ENCODE data around the gene ZCCHC17. TPM values are rescaled to one million over a fixed set of nuclear protein-coding genes. Genes with fewer than 3 reads are reported as not detected.

Gene ZCCHC17
- total and polyA plus RNA-seq, 2 donors (not counting 1 experiment from before 2014, with no cell fraction given), result 14.1 to 20.3 TPM

DNA sequence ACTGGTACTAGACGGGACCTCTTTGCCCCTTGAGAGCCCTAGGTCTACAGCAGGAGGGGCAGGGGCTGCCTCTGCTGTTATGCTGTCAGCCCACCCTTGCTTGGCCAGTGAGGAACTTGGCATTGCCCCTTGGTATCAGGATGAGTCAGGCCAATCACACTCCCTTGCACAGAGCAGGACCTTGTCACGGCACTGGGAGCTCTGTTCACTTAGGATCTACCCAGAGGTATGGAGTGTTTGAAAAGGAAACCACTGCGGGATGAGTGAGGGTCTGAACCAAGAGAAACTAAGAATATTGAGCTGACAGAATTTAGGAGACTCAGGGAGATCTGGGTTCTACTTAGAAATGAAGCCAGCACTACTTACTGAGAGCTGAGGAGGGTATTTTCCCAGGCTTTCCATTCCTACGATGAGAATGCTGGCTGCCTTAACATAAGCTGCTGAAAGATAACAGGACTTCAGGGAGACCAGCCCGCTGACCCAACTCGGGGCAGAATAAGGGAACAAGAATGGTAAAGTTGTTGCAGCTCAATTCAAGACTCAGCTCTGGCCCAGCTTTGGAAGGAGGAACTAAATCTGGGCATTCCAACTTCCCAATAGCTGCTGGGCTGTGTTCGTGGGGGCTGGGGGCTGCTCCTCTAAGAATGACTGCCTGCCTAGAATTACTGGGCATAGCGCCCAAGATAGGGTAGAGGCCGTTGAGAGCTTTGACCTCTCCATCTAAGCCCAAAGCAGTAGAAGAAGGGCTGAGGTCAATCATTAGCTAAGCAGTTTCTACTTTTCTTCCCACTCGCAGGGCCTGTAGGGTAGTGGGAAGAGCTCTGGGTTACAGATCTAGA lies 74.5 kb downstream of the ZCCHC17 start:
- H3K4me3 Mint-ChIP-seq, result no peak overlapping the region
- CTCF ChIA-PET, result no interaction called here
- intact Hi-C loops (cut with micrococcal nuclease), result no loop called here

More for the DNA sequence above, 74.5 kb downstream of the ZCCHC17 start:
- Mint-ChIP-seq H3K4me1 (peaks cover 18% of the 10 kb centered on the region), H3K27ac (no peak overlapping the region), H3K27me3 (peaks cover 8% of the 10 kb centered on the region), H3K9me3 (ENCODE audit: insufficient read depth) (no peaks in the 10 kb centered on the region)
- Histone ChIP-seq H2AFZ (ENCODE audit: insufficient read depth, low read depth, low read length, poor library complexity, severe bottlenecking) (no peak overlapping the region), H3K9me3 (ENCODE audit: control extremely low read depth in 1 of 3, control insufficient read depth in 2 of 3, insufficient read depth in 1 of 3, low read length in 2 of 3) (no peaks in the 10 kb centered on the region), H3K27me3 (replicated peaks in 1 of 4; ENCODE audit: control extremely low read depth in 1 of 4, control insufficient read depth in 3 of 4, insufficient read depth in 4 of 4, low read length in 3 of 4) (peaks cover 0 to 13% (median 2%) of the 10 kb centered on the region in 4 experiments), H3K79me2 (ENCODE audit: control insufficient read depth, insufficient read depth, low read length) (no peaks in the 10 kb centered on the region), H3K4me2 (replicated peaks; ENCODE audit: low read depth, low read length, poor library complexity, severe bottlenecking) (no peak overlapping the region), H3K4me1 (ENCODE audit: control insufficient read depth in 2 of 2, insufficient read depth in 2 of 2, low read length in 2 of 2) (peaks cover 8 to 17% of the 10 kb centered on the region in 2 donors), H4K20me1 (ENCODE audit: control insufficient read depth, insufficient read depth, low read length, poor library complexity, severe bottlenecking) (no peaks in the 10 kb centered on the region), H3K9ac (ENCODE audit: low read length) (no peak overlapping the region), H3K4me3 (ENCODE audit: control extremely low read depth in 1 of 5, extremely low read depth in 1 of 5, insufficient read depth in 1 of 5, low read depth in 2 of 5, low read length in 4 of 5) (no peak overlapping the region), H3K36me3 (replicated peaks in 1 of 2; ENCODE audit: control extremely low read depth in 1 of 2, control insufficient read depth in 1 of 2, extremely low read depth in 1 of 2, insufficient read depth in 2 of 2, low read length in 1 of 2) (peaks cover 0 to 2% of the 10 kb centered on the region in 2 experiments), H3K27ac (ENCODE audit: low read length in 2 of 2) (no peak overlapping the region)
- DNase-seq, result no peak
- 93% methylated on average over 6 of the region's 10 CpGs for WGBS (ENCODE audit: insufficient coverage)
- ATAC-seq (ENCODE audit: low read depth), result no peak
- TF ChIP-seq EZH2 (IDR thresholded peaks at IDR 0.05; ENCODE audit: borderline replicate concordance, insufficient read depth, low read depth, low read length, poor library complexity, severe bottlenecking), result no peak
- TF ChIP-seq CTCF (IDR thresholded peaks at IDR 0.05), result no peak
- POLR2A ChIA-PET, result no interaction called here

All from B cell (primary cell).